Measurements from ENCODE around the gene CTPS1.
A peak's percentile ranks its signal among the peaks of the same experiment; 100 is the strongest.

The CTPS1 gene

GRCh38 chr1:40979241-40980067 is at the start of gene CTPS1:
TSS of gene CTPS1 (plus strand) at chr1:40979696. CDS start at chr1:40983291, 3,595 bp downstream.
- DNase-seq (ENCODE audit: low read depth) = peak; percentile 83

GRCh38 chr1:40930174-40930964 is 49.1 kb upstream of the CTPS1 start:
- DNase-seq (ENCODE audit: low read depth) = no peak

- no peak for DNase-seq (ENCODE audit: low read depth)
Observed at GRCh38 chr1:40931601-40932000, 47.9 kb upstream of the CTPS1 start.

- DNase-seq (ENCODE audit: low read depth) = no peak
Observed at GRCh38 chr1:40932006-40932405, 47.5 kb upstream of the CTPS1 start.

GRCh38 chr1:40936931-40937339 is 42.6 kb upstream of the CTPS1 start:
- peak; percentile 72 for DNase-seq (ENCODE audit: low read depth)

- DNase-seq (ENCODE audit: low read depth) = no peak
Observed at GRCh38 chr1:40938393-40938792, 41.1 kb upstream of the CTPS1 start.

- DNase-seq (ENCODE audit: low read depth) = peak; percentile 75
Observed at GRCh38 chr1:40939320-40940059, 40.0 kb upstream of the CTPS1 start.

GRCh38 chr1:40944326-40944725 is 35.2 kb upstream of the CTPS1 start:
- DNase-seq (ENCODE audit: low read depth) = no peak

- no peak for DNase-seq (ENCODE audit: low read depth)
Observed at GRCh38 chr1:40944841-40945430, 34.6 kb upstream of the CTPS1 start.

GRCh38 chr1:40945491-40945973 is 34.0 kb upstream of the CTPS1 start:
- DNase-seq (ENCODE audit: low read depth) = no peak

GRCh38 chr1:40948741-40949443 is 30.6 kb upstream of the CTPS1 start:
- peak; percentile 59 for DNase-seq (ENCODE audit: low read depth)

- no peak for DNase-seq (ENCODE audit: low read depth)
Observed at GRCh38 chr1:40949563-40949962, 29.9 kb upstream of the CTPS1 start.

GRCh38 chr1:40951943-40952743 is 27.4 kb upstream of the CTPS1 start:
- DNase-seq (ENCODE audit: low read depth) = no peak

- no peak for DNase-seq (ENCODE audit: low read depth)
Observed at GRCh38 chr1:40952744-40953315, 26.7 kb upstream of the CTPS1 start.

GRCh38 chr1:40954626-40955025 is 24.9 kb upstream of the CTPS1 start:
- DNase-seq (ENCODE audit: low read depth) = no peak

- no peak for DNase-seq (ENCODE audit: low read depth)
Observed at GRCh38 chr1:40955266-40955665, 24.2 kb upstream of the CTPS1 start.

GRCh38 chr1:40956407-40956806 is 23.1 kb upstream of the CTPS1 start:
- DNase-seq (ENCODE audit: low read depth) = no peak

- no peak for DNase-seq (ENCODE audit: low read depth)
Observed at GRCh38 chr1:40958210-40958609, 21.3 kb upstream of the CTPS1 start.

- no peak for DNase-seq (ENCODE audit: low read depth)
Observed at GRCh38 chr1:40965531-40965930, 14.0 kb upstream of the CTPS1 start.

GRCh38 chr1:40966417-40966816 is 13.1 kb upstream of the CTPS1 start:
- DNase-seq (ENCODE audit: low read depth) = no peak
